ENCODE measurements around the gene MLLT1.

MLLT1 gene

GRCh38 chr19:6278740-6279619 lies 795 bp downstream of the MLLT1 start:
- H3K4me1 ChIP-seq (ENCODE audit: low read depth, poor library complexity, severe bottlenecking), result peaks cover 9% of the 10 kb centered on the region
- H2AFZ ChIP-seq (ENCODE audit: low read depth), result no peak overlapping the region
- H3K36me3 ChIP-seq (ENCODE audit: insufficient read depth), result no peaks in the 10 kb centered on the region
- no peaks in the 10 kb centered on the region for H3K27me3 ChIP-seq (ENCODE audit: insufficient read depth, low read depth)
- peak overlapping the region; percentile 36; the same call in 1 of the 2 replicates for H3K27ac ChIP-seq
- H4K20me1 ChIP-seq (ENCODE audit: insufficient read depth), result no peaks in the 10 kb centered on the region
- H3K4me2 ChIP-seq, result peak overlapping the region; percentile 86
- peak overlapping the region; percentile 87 for H3K9ac ChIP-seq
- H3K4me3 ChIP-seq (IDR thresholded peaks at IDR 0.05; ENCODE audit: insufficient read depth, low read depth, low read length), result no peak overlapping the region
- peaks cover 53% of the 10 kb centered on the region for H3K79me2 ChIP-seq (ENCODE audit: insufficient read depth, low read depth)
- no peak for TF ChIP-seq CTCF (conservative IDR thresholded peaks at IDR 0.05; ENCODE audit: low read depth, low read length)

GRCh38 chr19:6278051-6278450 lies 1.7 kb downstream of the MLLT1 start:
- no peak overlapping the region for H3K27ac ChIP-seq
- H3K9ac ChIP-seq, result no peak overlapping the region
- TF ChIP-seq CTCF (conservative IDR thresholded peaks at IDR 0.05; ENCODE audit: low read depth, low read length), result no peak
- no peak overlapping the region for H2AFZ ChIP-seq (ENCODE audit: low read depth)
- H4K20me1 ChIP-seq (ENCODE audit: insufficient read depth), result no peaks in the 10 kb centered on the region
- no peaks in the 10 kb centered on the region for H3K27me3 ChIP-seq (ENCODE audit: insufficient read depth, low read depth)
- peak overlapping the region; percentile 86; the same call in 1 of the 2 replicates for H3K4me2 ChIP-seq
- no peaks in the 10 kb centered on the region for H3K36me3 ChIP-seq (ENCODE audit: insufficient read depth)
- H3K79me2 ChIP-seq (ENCODE audit: insufficient read depth, low read depth), result peaks cover 62% of the 10 kb centered on the region
- H3K4me3 ChIP-seq (IDR thresholded peaks at IDR 0.05; ENCODE audit: insufficient read depth, low read depth, low read length), result no peak overlapping the region
- peaks cover 9% of the 10 kb centered on the region for H3K4me1 ChIP-seq (ENCODE audit: low read depth, poor library complexity, severe bottlenecking)

DNA sequence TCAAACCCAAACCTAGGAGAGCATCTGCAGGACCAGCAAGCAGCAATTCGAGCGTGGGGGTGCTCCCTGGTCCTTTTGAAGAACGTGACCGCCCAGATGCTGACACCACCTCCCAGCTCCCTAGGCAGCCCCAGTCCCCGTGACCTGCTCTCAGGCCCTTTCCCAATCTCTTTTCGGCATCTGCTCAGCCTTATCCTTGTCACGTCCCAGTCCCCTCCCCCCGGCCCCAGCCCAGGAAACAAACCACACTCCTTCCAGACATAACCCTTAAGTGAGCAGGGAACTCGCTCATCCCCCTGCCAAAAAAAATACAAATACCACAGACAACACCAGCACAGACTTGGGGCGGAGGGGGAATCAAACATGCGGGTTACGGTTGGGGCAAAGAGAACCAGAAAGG lies 3.3 kb downstream of the MLLT1 start:
- Histone ChIP-seq H2AFZ (ENCODE audit: low read depth) (no peak overlapping the region), H3K36me3 (ENCODE audit: insufficient read depth) (no peaks in the 10 kb centered on the region), H3K4me1 (ENCODE audit: low read depth, poor library complexity, severe bottlenecking) (peaks cover 9% of the 10 kb centered on the region), H3K9ac (no peak overlapping the region), H3K4me3 (IDR thresholded peaks at IDR 0.05; ENCODE audit: insufficient read depth, low read depth, low read length) (no peak overlapping the region), H3K4me2 (no peak overlapping the region), H4K20me1 (ENCODE audit: insufficient read depth) (no peaks in the 10 kb centered on the region), H3K27me3 (ENCODE audit: insufficient read depth, low read depth) (no peaks in the 10 kb centered on the region), H3K79me2 (ENCODE audit: insufficient read depth, low read depth) (peaks cover 78% of the 10 kb centered on the region), H3K27ac (no peak overlapping the region)
- TF ChIP-seq CTCF (conservative IDR thresholded peaks at IDR 0.05; ENCODE audit: low read depth, low read length), result no peak

- Histone ChIP-seq H2AFZ (ENCODE audit: low read depth) (no peak overlapping the region), H3K27ac (no peak overlapping the region), H3K79me2 (ENCODE audit: insufficient read depth, low read depth) (peaks cover 87% of the 10 kb centered on the region), H3K36me3 (ENCODE audit: insufficient read depth) (no peaks in the 10 kb centered on the region), H3K4me3 (IDR thresholded peaks at IDR 0.05; ENCODE audit: insufficient read depth, low read depth, low read length) (no peak overlapping the region), H3K4me1 (ENCODE audit: low read depth, poor library complexity, severe bottlenecking) (peaks cover 9% of the 10 kb centered on the region), H3K27me3 (ENCODE audit: insufficient read depth, low read depth) (no peaks in the 10 kb centered on the region), H3K9ac (no peak overlapping the region), H4K20me1 (ENCODE audit: insufficient read depth) (no peaks in the 10 kb centered on the region), H3K4me2 (no peak overlapping the region)
- no peak for TF ChIP-seq CTCF (conservative IDR thresholded peaks at IDR 0.05; ENCODE audit: low read depth, low read length)
These were observed 4.5 kb downstream of the MLLT1 start for GRCh38 chr19:6275170-6275744.
